ENCODE data around the gene BICD1. TPM values are rescaled to one million over a fixed set of nuclear protein-coding genes. Genes with fewer than 3 reads are reported as not detected.
"Not testable (repeated sequence)": the region's sequence is repeated elsewhere in the genome, so short reads cannot be mapped to it uniquely, and the experiment has no call there.

Gene BICD1
- total and polyA plus RNA-seq, 4 experiments from 2014 or later: 3.7 to 20.3 (median 12.4) TPM

DNA sequence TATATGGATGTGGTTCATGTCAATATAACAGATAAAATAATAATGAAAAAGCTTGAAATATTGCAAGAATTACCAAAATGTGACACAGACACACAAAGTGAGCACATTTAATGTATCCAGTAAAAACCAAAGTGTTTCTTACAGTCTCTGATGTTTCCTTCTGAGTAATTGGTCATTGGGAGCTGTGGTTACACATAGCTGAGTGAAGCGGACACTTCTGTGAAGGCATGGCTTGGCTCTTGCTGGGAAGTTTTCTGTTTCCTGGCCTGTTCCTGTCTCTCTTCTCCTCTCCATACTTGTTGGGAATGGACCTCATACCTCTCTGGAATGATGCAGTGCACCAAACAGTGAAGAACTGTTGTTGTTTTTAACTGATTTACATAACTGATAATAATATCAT is 117.3 kb downstream of the BICD1 start:
- Histone ChIP-seq H3K27me3 (ENCODE audit: insufficient read depth, low read length) (no peaks in the 10 kb centered on the region), H3K9me3 (ENCODE audit: control insufficient read depth in 1 of 2, low read length in 2 of 2) (no peaks in the 10 kb centered on the region), H3K4me3 (ENCODE audit: low read length in 2 of 2) (no peak overlapping the region), H3K4me1 (ENCODE audit: insufficient read depth, low read length) (no peaks in the 10 kb centered on the region), H3K36me3 (ENCODE audit: insufficient read depth, low read length) (no peaks in the 10 kb centered on the region), H3K27ac (ENCODE audit: low read depth, low read length) (no peak overlapping the region)
- peaks cover 0 to 2% (median 0%) of the 10 kb centered on the region in 8 donors for H3K9me3 Mint-ChIP-seq
- intact Hi-C loops (cut with micrococcal nuclease): no loop called here
- ChIA-PET CTCF (ENCODE audit: partially characterized antibody) (interaction anchor here (1.0 kb wide), 1 partner anchor 88 kb away, joined by 4 read pairs; no protein-coding TSS in a partner anchor), POLR2A (ENCODE audit: partially characterized antibody) (no interaction called here)
- H3K4me3 Mint-ChIP-seq: no peak overlapping the region
- H3K36me3 Mint-ChIP-seq: peaks cover 3 to 21% of the 10 kb centered on the region in 2 donors
- no peaks in the 10 kb centered on the region for H3K27me3 Mint-ChIP-seq
- no peak overlapping the region for H3K27ac Mint-ChIP-seq
- H3K4me1 Mint-ChIP-seq: no peaks in the 10 kb centered on the region
- DNase-seq: no peak

DNA sequence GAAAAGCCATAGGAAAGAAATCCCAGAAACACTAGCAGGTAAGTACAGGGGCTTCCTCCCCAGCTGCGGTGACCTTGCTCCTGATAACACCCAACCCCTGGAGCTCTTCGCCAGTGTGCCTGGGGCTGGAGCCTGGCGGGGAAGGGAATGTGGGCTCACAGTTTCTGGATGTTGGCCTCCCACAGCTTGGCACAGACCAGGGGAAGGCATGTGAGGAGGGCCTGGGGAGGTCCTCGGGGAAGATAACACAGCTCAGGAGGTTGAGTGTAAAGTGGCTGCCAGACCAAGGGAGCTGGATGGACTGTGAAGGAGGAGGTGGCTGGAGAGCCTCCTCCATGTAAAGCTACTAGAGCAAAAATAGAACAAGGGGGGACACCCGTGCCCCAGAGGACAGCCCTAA is 120.1 kb downstream of the BICD1 start:
- Histone ChIP-seq H3K9me3 (ENCODE audit: control insufficient read depth in 1 of 2, low read length in 2 of 2) (no peaks in the 10 kb centered on the region), H3K4me3 (ENCODE audit: low read length in 2 of 2) (no peak overlapping the region), H3K27ac (ENCODE audit: low read depth, low read length) (no peak overlapping the region), H3K36me3 (ENCODE audit: insufficient read depth, low read length) (no peaks in the 10 kb centered on the region), H3K27me3 (ENCODE audit: insufficient read depth, low read length) (no peaks in the 10 kb centered on the region), H3K4me1 (ENCODE audit: insufficient read depth, low read length) (no peaks in the 10 kb centered on the region)
- Mint-ChIP-seq H3K27me3 (no peaks in the 10 kb centered on the region), H3K4me3 (no peak overlapping the region), H3K9me3 (no peaks in the 10 kb centered on the region), H3K27ac (no peak overlapping the region), H3K4me1 (no peaks in the 10 kb centered on the region), H3K36me3 (peaks cover 1 to 21% of the 10 kb centered on the region in 2 donors)
- CTCF ChIA-PET (ENCODE audit: partially characterized antibody): no interaction called here
- intact Hi-C loops (cut with micrococcal nuclease): no loop called here
- POLR2A ChIA-PET (ENCODE audit: partially characterized antibody): interaction anchor here (0.7 kb wide), 1 partner anchor 29 kb away, joined by 3 read pairs; no protein-coding TSS in a partner anchor
- DNase-seq: no peak

DNA sequence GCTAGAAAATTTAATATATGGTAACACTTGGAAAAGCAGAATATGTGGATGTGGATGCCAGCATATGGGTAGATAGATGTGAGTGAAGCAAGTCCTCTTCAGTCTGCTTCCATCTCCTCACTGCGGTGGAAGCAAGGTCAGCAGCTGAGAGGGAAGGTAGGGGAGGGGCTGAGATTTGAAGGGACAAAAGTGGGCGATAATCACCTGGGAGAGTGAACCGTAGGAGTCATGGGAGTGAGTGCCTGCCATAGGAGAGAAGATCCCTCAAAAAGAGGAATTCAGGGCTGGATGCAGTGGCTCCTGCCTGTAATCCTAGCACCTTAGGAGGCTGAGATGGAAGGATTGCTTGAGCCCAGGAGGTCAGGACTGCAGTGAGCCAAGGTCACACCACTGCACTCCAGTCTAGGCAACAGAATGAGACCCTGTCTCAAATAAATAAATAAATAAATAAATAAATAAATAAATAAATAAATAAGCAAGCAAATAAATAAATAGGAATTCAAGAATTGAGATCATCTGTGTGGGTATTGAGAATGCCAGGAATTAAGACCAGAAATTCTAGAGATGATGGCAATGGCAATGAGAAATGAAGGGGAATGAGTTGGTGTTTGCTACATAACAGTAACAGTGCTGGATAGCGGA is 123.4 kb downstream of the BICD1 start:
- Histone ChIP-seq H3K36me3 (ENCODE audit: insufficient read depth, low read length) (no peaks in the 10 kb centered on the region), H3K9me3 (ENCODE audit: control insufficient read depth in 1 of 2, low read length in 2 of 2) (no peaks in the 10 kb centered on the region), H3K4me3 (ENCODE audit: low read length in 2 of 2) (no peak overlapping the region), H3K27ac (ENCODE audit: low read depth, low read length) (no peak overlapping the region), H3K27me3 (ENCODE audit: insufficient read depth, low read length) (no peaks in the 10 kb centered on the region), H3K4me1 (ENCODE audit: insufficient read depth, low read length) (no peaks in the 10 kb centered on the region)
- H3K27me3 Mint-ChIP-seq: no peaks in the 10 kb centered on the region
- H3K4me1 Mint-ChIP-seq: no peaks in the 10 kb centered on the region
- POLR2A ChIA-PET (ENCODE audit: partially characterized antibody): no interaction called here
- H3K36me3 Mint-ChIP-seq: peaks cover 0 to 6% of the 10 kb centered on the region in 2 donors
- CTCF ChIA-PET (ENCODE audit: partially characterized antibody): no interaction called here
- no peak for DNase-seq
- intact Hi-C loops (cut with micrococcal nuclease): no loop called here
- no peak overlapping the region for H3K4me3 Mint-ChIP-seq
- no peak overlapping the region for H3K27ac Mint-ChIP-seq
- no peaks in the 10 kb centered on the region for H3K9me3 Mint-ChIP-seq

- Histone ChIP-seq H3K27me3 (ENCODE audit: insufficient read depth, low read length) (no peaks in the 10 kb centered on the region), H3K4me1 (ENCODE audit: insufficient read depth, low read length) (no peaks in the 10 kb centered on the region), H3K27ac (ENCODE audit: low read depth, low read length) (no peak overlapping the region), H3K9me3 (ENCODE audit: control insufficient read depth in 1 of 2, low read length in 2 of 2) (no peaks in the 10 kb centered on the region), H3K4me3 (ENCODE audit: low read length in 2 of 2) (no peak overlapping the region), H3K36me3 (ENCODE audit: insufficient read depth, low read length) (no peaks in the 10 kb centered on the region)
- ChIA-PET POLR2A (ENCODE audit: partially characterized antibody) (no interaction called here), CTCF (ENCODE audit: partially characterized antibody) (no interaction called here)
- DNase-seq: no peak
- Mint-ChIP-seq H3K36me3 (peaks cover 0 to 6% of the 10 kb centered on the region in 2 donors), H3K27me3 (no peaks in the 10 kb centered on the region), H3K9me3 (no peaks in the 10 kb centered on the region), H3K27ac (no peak overlapping the region), H3K4me1 (no peaks in the 10 kb centered on the region), H3K4me3 (no peak overlapping the region)
- intact Hi-C loops (cut with micrococcal nuclease): no loop called here
Measured at GRCh38 chr12:32230613-32230993, 124.0 kb downstream of the BICD1 start.

DNA sequence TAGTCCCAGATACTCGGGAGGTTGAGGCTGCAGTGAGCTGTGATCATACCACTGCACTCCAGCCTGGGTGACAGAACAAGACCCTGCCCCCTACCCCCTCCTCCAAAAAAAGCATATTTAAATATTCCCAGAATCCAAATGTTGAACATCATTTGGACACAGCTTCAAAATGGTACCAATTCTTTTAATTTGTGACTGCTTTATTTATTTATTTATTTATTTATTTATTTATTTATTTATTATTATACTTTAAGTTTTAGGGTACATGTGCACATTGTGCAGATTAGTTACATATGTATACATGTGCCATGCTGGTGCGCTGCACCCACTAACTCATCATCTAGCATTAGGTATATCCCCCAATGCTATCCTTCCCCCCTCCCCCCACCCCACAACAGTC is 124.7 kb downstream of the BICD1 start:
- H3K4me3 Mint-ChIP-seq; CTCF ChIA-PET (ENCODE audit: partially characterized antibody); H3K27ac Mint-ChIP-seq: not testable (repeated sequence)

DNA sequence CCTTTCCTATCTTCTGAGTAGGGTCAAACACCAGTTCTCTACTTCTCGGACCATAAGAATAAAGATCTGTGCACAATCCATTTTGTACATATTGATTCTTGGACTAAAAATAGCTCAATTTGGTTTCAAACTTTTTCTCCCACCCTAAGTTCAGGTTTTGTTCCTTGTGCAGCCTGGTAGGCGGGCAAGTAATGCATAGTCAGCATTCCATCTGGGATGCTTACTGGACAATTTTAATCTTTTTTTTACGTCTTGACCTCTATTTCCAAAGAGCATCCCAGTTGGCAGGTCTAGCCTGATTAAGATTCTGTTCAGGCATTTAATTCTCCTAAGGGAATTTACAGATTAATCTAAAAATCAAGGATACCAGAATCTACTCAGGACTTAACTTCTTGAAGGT is 126.9 kb downstream of the BICD1 start:
- no peaks in the 10 kb centered on the region for H3K4me1 ChIP-seq (ENCODE audit: insufficient read depth, low read length)
- intact Hi-C loops (cut with micrococcal nuclease): no loop called here
- Mint-ChIP-seq H3K4me3 (no peak overlapping the region), H3K9me3 (peaks cover 0 to 14% (median 5%) of the 10 kb centered on the region in 8 donors), H3K27ac (no peak overlapping the region), H3K27me3 (no peaks in the 10 kb centered on the region), H3K4me1 (no peaks in the 10 kb centered on the region), H3K36me3 (peaks cover 8 to 19% of the 10 kb centered on the region in 2 donors)
- no peaks in the 10 kb centered on the region for H3K9me3 ChIP-seq (ENCODE audit: control insufficient read depth in 1 of 2, low read length in 2 of 2)
- no peaks in the 10 kb centered on the region for H3K36me3 ChIP-seq (ENCODE audit: insufficient read depth, low read length)
- ChIA-PET CTCF (ENCODE audit: partially characterized antibody) (no interaction called here), POLR2A (ENCODE audit: partially characterized antibody) (no interaction called here)
- no peak overlapping the region for H3K27ac ChIP-seq (ENCODE audit: low read depth, low read length)
- no peak overlapping the region for H3K4me3 ChIP-seq (ENCODE audit: low read length in 2 of 2)
- no peak for DNase-seq
- no peaks in the 10 kb centered on the region for H3K27me3 ChIP-seq (ENCODE audit: insufficient read depth, low read length)

More for the DNA sequence above, 124.7 kb downstream of the BICD1 start:
- H3K9me3 ChIP-seq (ENCODE audit: control insufficient read depth in 1 of 2, low read length in 2 of 2); H3K4me1 ChIP-seq (ENCODE audit: insufficient read depth, low read length); POLR2A ChIA-PET (ENCODE audit: partially characterized antibody); H3K36me3 Mint-ChIP-seq; intact Hi-C loops (cut with micrococcal nuclease); H3K27ac ChIP-seq (ENCODE audit: low read depth, low read length); H3K4me3 ChIP-seq (ENCODE audit: low read length in 2 of 2); H3K4me1 Mint-ChIP-seq; H3K36me3 ChIP-seq (ENCODE audit: insufficient read depth, low read length); H3K27me3 ChIP-seq (ENCODE audit: insufficient read depth, low read length); DNase-seq; H3K9me3 Mint-ChIP-seq; H3K27me3 Mint-ChIP-seq: not testable (repeated sequence)

GRCh38 chr12:32235251-32235650 is 128.6 kb downstream of the BICD1 start:
- no peak overlapping the region for H3K4me3 Mint-ChIP-seq
- DNase-seq: no peak
- Histone ChIP-seq H3K36me3 (ENCODE audit: insufficient read depth, low read length) (no peaks in the 10 kb centered on the region), H3K9me3 (ENCODE audit: control insufficient read depth in 1 of 2, low read length in 2 of 2) (no peaks in the 10 kb centered on the region), H3K4me3 (ENCODE audit: low read length in 2 of 2) (no peak overlapping the region), H3K4me1 (ENCODE audit: insufficient read depth, low read length) (no peaks in the 10 kb centered on the region), H3K27me3 (ENCODE audit: insufficient read depth, low read length) (no peaks in the 10 kb centered on the region), H3K27ac (ENCODE audit: low read depth, low read length) (no peak overlapping the region)
- POLR2A ChIA-PET (ENCODE audit: partially characterized antibody): no interaction called here
- H3K36me3 Mint-ChIP-seq: peaks cover 9 to 20% of the 10 kb centered on the region in 2 donors
- H3K27me3 Mint-ChIP-seq: no peaks in the 10 kb centered on the region
- H3K27ac Mint-ChIP-seq: no peak overlapping the region
- intact Hi-C loops (cut with micrococcal nuclease): no loop called here
- H3K9me3 Mint-ChIP-seq: peaks cover 0 to 14% (median 5%) of the 10 kb centered on the region in 8 donors
- H3K4me1 Mint-ChIP-seq: peaks cover 0 to 1% (median 0%) of the 10 kb centered on the region in 4 donors
- CTCF ChIA-PET (ENCODE audit: partially characterized antibody): no interaction called here

GRCh38 chr12:32240162-32240561 is 133.5 kb downstream of the BICD1 start:
- Mint-ChIP-seq H3K4me1 (peaks cover 0 to 5% (median 0%) of the 10 kb centered on the region in 4 donors), H3K27ac (no peak overlapping the region), H3K4me3 (no peak overlapping the region), H3K27me3 (no peaks in the 10 kb centered on the region), H3K9me3 (peaks cover 0 to 14% (median 5%) of the 10 kb centered on the region in 8 donors), H3K36me3 (peaks cover 10 to 23% of the 10 kb centered on the region in 2 donors)
- DNase-seq: no peak
- no peak overlapping the region for H3K27ac ChIP-seq (ENCODE audit: low read depth, low read length)
- H3K4me3 ChIP-seq (ENCODE audit: low read length in 2 of 2): no peak overlapping the region
- CTCF ChIA-PET (ENCODE audit: partially characterized antibody): no interaction called here
- intact Hi-C loops (cut with micrococcal nuclease): no loop called here
- H3K9me3 ChIP-seq (ENCODE audit: control insufficient read depth in 1 of 2, low read length in 2 of 2): no peaks in the 10 kb centered on the region
- H3K36me3 ChIP-seq (ENCODE audit: insufficient read depth, low read length): no peaks in the 10 kb centered on the region
- H3K4me1 ChIP-seq (ENCODE audit: insufficient read depth, low read length): no peaks in the 10 kb centered on the region
- POLR2A ChIA-PET (ENCODE audit: partially characterized antibody): no interaction called here
- H3K27me3 ChIP-seq (ENCODE audit: insufficient read depth, low read length): no peaks in the 10 kb centered on the region
